HG03432 (cell line): ENCODE results near the gene CAMSAP1.

Experiments used
- ATAC-seq: cut with Tn5 transposase; IDR thresholded peaks from one replicate; pipeline ENCODE4 v1.9.1; 2021; ENCODE audit warnings: mild to moderate bottlenecking, moderate library complexity; ENCODE audit not compliant: unreplicated experiment

Gene CAMSAP1

GRCh38 chr9:135884328-135885035, 22.9 kb downstream of the CAMSAP1 start:
- no peak for ATAC-seq

DNA sequence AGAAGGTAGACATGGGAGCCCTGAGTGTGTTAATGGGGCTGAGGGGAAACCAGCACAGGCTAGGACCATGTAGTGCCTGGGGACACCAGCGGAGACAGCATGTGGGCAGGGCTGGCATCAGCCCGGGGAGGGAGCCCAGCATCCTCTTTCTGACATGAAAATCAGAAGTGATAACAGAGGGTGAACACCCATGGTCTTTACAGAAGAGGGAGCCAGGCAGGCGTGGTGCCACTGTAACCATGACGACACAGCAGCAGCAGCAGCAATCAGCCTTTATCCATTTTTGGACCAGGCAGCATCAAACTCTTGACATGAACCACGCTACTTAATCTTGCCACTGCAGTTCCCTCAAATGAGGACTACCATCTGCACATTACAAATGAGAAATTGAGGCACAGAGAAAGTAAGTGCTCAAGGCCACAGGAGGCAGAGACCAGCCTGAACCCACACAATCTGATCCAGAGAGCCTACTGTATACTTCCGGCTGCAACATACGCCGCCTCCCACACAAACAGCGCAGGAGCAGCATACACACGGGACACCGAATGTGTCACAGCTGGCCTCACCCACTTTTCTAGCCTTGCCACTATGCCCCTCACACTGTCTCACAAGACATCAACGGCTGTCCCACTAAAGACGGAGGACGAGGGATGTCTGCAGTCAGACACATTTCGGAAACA, 23.8 kb downstream of the CAMSAP1 start:
- ATAC-seq: no peak

- no peak for ATAC-seq
Measured at GRCh38 chr9:135882011-135882410, 25.3 kb downstream of the CAMSAP1 start.

- ATAC-seq: no peak
Measured at GRCh38 chr9:135880438-135880837, 26.9 kb downstream of the CAMSAP1 start.

- no peak for ATAC-seq
Measured at GRCh38 chr9:135879619-135880018, 27.7 kb downstream of the CAMSAP1 start.

DNA sequence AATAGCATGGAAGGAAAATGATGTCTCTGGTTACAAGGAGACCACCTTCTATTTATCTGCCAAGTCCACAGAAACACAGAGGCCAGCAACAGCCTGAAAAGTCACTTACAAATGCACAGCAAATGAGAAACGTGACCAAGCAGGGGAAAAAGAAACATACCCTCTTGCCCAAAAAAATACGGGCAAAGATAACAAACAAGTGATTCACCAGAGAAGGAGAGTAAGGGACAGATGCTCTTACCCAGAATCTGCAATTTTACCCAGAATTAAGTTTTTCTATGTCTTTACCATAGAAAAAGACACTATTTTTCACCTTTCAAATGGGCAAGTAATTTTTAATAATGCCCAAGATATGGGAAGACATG, 28.1 kb downstream of the CAMSAP1 start:
- no peak for ATAC-seq

- ATAC-seq: no peak
Measured at GRCh38 chr9:135878528-135879236, 28.7 kb downstream of the CAMSAP1 start.

GRCh38 chr9:135877791-135878527, 29.4 kb downstream of the CAMSAP1 start:
- ATAC-seq: no peak

DNA sequence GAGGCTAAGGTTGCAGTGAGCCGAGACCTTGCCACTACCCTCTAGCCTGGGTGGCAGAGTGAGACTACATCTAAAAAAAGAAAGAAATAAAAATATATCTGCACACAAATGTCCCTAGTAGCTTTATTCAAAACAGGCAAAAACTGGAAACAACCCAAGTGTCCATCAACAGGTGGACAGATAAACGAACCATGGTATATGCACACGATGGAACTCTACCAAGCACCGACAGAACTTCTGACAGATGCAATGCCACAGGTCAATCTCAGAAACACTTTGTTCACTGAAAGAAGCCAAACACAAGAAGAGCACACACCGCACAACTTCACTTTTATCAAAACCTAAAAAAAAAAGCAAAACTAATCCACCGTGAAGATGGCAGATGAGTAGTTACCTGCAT, 30.4 kb downstream of the CAMSAP1 start:
- no peak for ATAC-seq

DNA sequence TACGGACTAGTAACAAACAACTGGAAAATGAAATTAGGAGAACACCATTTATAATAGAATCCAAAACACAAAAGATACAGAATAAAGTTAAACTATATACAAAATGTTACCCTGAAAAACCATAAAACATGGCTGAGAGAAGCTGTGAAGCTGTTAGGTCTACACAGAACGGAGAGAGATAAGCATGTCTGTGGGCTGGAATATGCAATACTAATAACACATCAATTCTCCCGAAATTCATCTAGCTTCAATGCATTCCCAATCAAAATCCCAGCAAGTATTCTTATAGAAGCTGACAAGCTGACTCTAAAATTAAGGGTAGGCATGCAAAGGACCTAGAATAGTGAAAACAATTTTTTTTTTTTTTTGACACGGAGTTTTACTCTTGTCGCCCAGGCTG, 32.5 kb downstream of the CAMSAP1 start:
- no peak for ATAC-seq

DNA sequence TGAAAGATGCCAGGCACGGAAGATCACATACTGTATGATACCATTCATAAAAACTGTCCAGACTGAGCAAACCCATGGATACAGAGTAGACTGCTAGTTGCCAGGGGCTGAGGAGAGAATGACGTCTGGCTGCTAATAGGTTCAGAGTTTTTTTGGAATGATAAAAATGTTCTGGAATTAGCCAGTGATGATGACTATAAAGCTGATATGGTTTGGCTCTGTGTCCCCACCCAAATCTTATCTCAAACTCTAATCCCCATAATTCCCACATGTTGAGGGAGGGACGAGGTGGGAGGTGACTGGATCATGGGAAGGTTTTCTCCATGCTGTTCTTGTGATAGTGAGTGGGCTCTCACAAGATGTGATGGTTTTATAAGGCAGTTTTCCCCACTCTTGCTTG, 37.4 kb downstream of the CAMSAP1 start:
- ATAC-seq: no peak

GRCh38 chr9:135865531-135865930, 41.8 kb downstream of the CAMSAP1 start:
- ATAC-seq: no peak

GRCh38 chr9:135864447-135865049, 42.8 kb downstream of the CAMSAP1 start:
- no peak for ATAC-seq

DNA sequence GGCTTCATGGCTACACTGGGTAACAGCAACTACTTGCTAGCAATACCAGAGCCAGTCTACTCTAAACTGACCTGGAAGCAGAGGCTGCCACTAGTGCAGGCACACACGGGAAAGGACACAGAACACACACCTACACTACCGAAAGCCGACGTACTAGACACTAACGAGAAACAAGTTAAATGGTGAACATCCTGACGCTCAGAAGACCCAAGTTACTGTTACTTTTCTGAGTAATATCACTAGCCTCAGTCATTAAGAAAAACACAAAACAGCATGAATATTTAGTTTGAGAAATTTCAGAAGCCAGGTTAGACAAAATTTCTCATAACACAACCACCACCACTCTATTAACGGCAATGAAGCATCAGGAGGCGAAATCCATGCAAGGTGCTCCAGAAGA, 44.5 kb downstream of the CAMSAP1 start:
- no peak for ATAC-seq

- no peak for ATAC-seq
Measured at GRCh38 chr9:135858491-135859185, 48.7 kb downstream of the CAMSAP1 start.

DNA sequence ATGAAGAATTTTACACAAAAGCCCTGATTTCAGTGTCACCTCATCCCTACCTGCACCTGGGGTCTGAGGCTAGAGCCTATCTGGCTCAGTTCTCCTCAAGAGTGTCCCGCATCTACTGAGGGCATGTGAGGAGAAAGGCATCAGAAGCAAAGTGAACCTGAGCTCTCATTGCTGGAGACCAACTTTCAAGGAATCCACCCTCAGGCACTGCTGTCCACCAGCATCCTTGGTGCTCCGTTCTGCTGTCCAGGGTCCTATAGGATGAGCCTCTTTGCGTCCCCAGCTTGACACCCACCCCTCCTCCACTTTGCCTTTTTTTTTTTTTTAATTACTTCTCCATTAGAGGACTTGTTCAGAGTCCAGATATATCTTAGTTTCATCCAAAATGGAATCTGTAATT, 49.5 kb downstream of the CAMSAP1 start:
- ATAC-seq: no peak

- no peak for ATAC-seq
Measured at GRCh38 chr9:135857371-135857786, 50.0 kb downstream of the CAMSAP1 start.

DNA sequence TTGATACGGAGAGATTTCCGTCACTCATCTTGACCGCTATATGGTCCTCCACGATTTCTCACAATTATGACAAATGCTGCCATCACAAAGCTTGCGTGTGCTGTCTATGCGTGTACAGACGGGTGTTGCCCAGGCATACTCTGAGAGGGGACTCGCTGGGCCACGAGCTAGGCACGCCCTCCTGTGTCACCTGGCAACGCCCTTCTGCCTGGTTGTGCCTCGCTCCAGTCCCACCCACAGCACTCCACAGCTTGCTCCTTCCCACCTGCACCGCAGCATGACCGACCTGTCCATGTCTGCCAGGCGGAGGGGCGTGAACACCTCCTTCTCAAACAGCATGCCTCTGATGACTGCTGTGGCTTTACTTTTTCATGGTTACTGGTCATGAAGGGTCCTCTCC, 55.6 kb downstream of the CAMSAP1 start:
- no peak for ATAC-seq

- no peak for ATAC-seq
Measured at GRCh38 chr9:135850737-135851136, 56.6 kb downstream of the CAMSAP1 start.

GRCh38 chr9:135849181-135849580, 58.2 kb downstream of the CAMSAP1 start:
- no peak for ATAC-seq
